ENCODE measurements around the gene DEFB127. TPM values are rescaled to one million over a fixed set of nuclear protein-coding genes. Genes with fewer than 3 reads are reported as not detected.

Gene DEFB127
- total RNA-seq, 1 donor from 2014 or later: not detected

DNA sequence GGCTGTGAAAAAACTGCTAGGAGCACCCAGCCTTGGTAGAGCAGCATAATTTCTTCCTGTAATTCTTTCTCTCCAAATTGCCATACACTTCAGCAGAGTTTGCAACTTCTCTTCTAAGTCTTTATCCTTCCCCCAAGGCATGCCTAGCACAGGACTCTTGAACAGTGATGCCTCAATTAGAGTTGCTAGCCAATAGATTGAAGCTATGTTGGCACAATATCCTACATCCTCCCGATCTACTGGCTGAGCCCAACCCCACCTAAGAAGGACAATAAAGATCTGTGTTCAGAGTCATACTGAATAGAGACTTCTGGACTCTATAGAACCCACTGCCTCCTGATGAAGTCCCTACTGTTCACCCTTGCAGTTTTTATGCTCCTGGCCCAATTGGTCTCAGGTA lies 15.0 kb upstream of the DEFB127 start, which contains the start of gene DEFB126:
Gene DEFB126, plus strand, starts transcription at position 301 of the 400 bp plus-strand sequence. Its CDS starts 39 bp downstream, at position 340.
- no peak for DNase-seq
- Mint-ChIP-seq H3K9me3 (ENCODE audit: unreplicated experiment) (peaks cover under 1% of the 10 kb centered on the region), H3K27ac (ENCODE audit: unreplicated experiment) (no peak within 1 kb of the TSS), H3K27me3 (ENCODE audit: unreplicated experiment) (no peaks in the 10 kb centered on the region), H3K4me3 (ENCODE audit: unreplicated experiment) (no peak within 1 kb of the TSS), H3K36me3 (ENCODE audit: unreplicated experiment) (peaks cover 2% of the 10 kb centered on the region), H3K4me1 (ENCODE audit: low read depth, unreplicated experiment) (no peaks in the 10 kb centered on the region)
- no peak for TF ChIP-seq CTCF (IDR thresholded peaks at IDR 0.05; ENCODE audit: partially characterized antibody, unreplicated experiment)

- Mint-ChIP-seq H3K27me3 (ENCODE audit: unreplicated experiment) (no peaks in the 10 kb centered on the region), H3K27ac (ENCODE audit: unreplicated experiment) (no peak overlapping the region), H3K4me3 (ENCODE audit: unreplicated experiment) (no peak overlapping the region), H3K9me3 (ENCODE audit: unreplicated experiment) (no peaks in the 10 kb centered on the region), H3K4me1 (ENCODE audit: low read depth, unreplicated experiment) (no peaks in the 10 kb centered on the region), H3K36me3 (ENCODE audit: unreplicated experiment) (no peaks in the 10 kb centered on the region)
- no peak for TF ChIP-seq CTCF (IDR thresholded peaks at IDR 0.05; ENCODE audit: partially characterized antibody, unreplicated experiment)
- DNase-seq: no peak
Measured at GRCh38 chr20:145877-146276, 11.4 kb upstream of the DEFB127 start.

DNA sequence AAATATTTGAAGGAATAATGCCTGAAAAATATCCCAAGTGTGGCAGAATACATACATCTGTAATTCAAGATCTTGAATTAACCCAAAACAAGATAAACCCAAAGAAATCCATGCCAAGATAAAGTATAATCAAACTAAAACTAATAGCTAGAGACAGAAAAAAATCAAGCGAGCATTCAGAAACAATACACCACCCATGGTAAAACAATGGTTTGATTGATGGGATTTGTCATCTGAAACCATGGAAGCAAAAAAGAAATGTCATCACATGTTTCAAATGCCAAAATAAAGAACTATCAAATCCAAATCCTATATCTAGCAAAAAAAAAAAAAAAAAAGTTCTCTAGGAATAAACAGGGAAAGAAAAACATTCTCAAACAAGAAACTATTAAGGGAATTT lies 5.1 kb upstream of the DEFB127 start:
- DNase-seq: no peak
- no peak overlapping the region for H3K4me3 Mint-ChIP-seq (ENCODE audit: unreplicated experiment)
- no peak overlapping the region for H3K27ac Mint-ChIP-seq (ENCODE audit: unreplicated experiment)
- H3K4me1 Mint-ChIP-seq (ENCODE audit: low read depth, unreplicated experiment): no peaks in the 10 kb centered on the region
- no peaks in the 10 kb centered on the region for H3K36me3 Mint-ChIP-seq (ENCODE audit: unreplicated experiment)
- no peaks in the 10 kb centered on the region for H3K27me3 Mint-ChIP-seq (ENCODE audit: unreplicated experiment)
- no peaks in the 10 kb centered on the region for H3K9me3 Mint-ChIP-seq (ENCODE audit: unreplicated experiment)
- TF ChIP-seq CTCF (IDR thresholded peaks at IDR 0.05; ENCODE audit: partially characterized antibody, unreplicated experiment): no peak

DNA sequence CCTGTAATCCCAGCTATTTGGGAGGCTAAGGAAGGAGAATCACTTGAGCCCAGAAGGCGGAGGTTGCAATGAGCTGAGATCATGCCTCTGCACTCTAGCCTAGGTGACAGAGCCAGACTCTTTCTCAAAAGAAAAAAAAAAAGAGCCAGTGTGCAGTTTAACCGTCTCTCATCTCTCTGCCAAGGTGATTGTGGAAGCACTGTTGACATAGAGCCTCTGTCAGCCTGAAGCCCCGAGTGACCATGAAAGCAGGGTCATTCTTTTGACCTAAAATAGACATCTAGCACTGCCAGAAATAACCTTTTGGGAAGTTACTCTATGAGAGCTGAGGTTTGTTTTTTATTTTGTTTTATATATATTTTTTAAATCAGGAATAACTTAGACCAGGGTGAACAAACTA lies 7.4 kb downstream of the DEFB127 start:
- no peak for TF ChIP-seq CTCF (IDR thresholded peaks at IDR 0.05; ENCODE audit: partially characterized antibody, unreplicated experiment)
- H3K4me1 Mint-ChIP-seq (ENCODE audit: low read depth, unreplicated experiment): no peaks in the 10 kb centered on the region
- H3K36me3 Mint-ChIP-seq (ENCODE audit: unreplicated experiment): no peaks in the 10 kb centered on the region
- no peak overlapping the region for H3K27ac Mint-ChIP-seq (ENCODE audit: unreplicated experiment)
- DNase-seq: no peak
- H3K4me3 Mint-ChIP-seq (ENCODE audit: unreplicated experiment): no peak overlapping the region
- H3K27me3 Mint-ChIP-seq (ENCODE audit: unreplicated experiment): no peaks in the 10 kb centered on the region
- no peaks in the 10 kb centered on the region for H3K9me3 Mint-ChIP-seq (ENCODE audit: unreplicated experiment)

DNA sequence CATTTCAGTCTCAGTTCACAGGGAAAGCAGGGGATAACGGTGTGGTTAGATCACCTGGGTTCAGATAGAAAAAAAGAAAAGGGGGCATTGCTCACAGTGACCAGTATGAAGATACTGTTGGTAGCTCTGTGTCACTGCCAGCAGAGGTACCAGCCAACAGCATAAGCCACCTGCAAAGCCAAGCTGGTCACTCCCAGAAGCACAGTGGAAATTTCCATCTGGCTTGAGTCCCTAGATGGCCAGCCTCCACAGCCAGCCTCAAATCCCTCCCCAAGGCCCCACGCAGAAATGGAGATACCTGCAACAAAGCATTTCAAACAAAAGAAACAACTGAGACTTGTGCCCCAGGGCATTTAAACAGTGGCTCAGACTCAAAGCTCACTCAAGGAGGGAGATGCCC lies 11.6 kb downstream of the DEFB127 start:
- no peak for DNase-seq

More for the DNA sequence above, 11.6 kb downstream of the DEFB127 start:
- no peak overlapping the region for H3K4me3 Mint-ChIP-seq (ENCODE audit: unreplicated experiment)
- no peak for TF ChIP-seq CTCF (IDR thresholded peaks at IDR 0.05; ENCODE audit: partially characterized antibody, unreplicated experiment)
- no peaks in the 10 kb centered on the region for H3K27me3 Mint-ChIP-seq (ENCODE audit: unreplicated experiment)
- H3K9me3 Mint-ChIP-seq (ENCODE audit: unreplicated experiment): no peaks in the 10 kb centered on the region
- H3K36me3 Mint-ChIP-seq (ENCODE audit: unreplicated experiment): no peaks in the 10 kb centered on the region
- no peak overlapping the region for H3K27ac Mint-ChIP-seq (ENCODE audit: unreplicated experiment)
- H3K4me1 Mint-ChIP-seq (ENCODE audit: low read depth, unreplicated experiment): no peaks in the 10 kb centered on the region
